Measurements from ENCODE around the gene AP5S1. TPM values are rescaled to one million over a fixed set of nuclear protein-coding genes. Genes with fewer than 3 reads are reported as not detected.

Gene AP5S1
- total and polyA plus RNA-seq, 2 of the 13 experiments (the other 11 are each of a cell fraction or from before 2014, with no cell fraction given): 7.9 to 23.2 TPM

DNA sequence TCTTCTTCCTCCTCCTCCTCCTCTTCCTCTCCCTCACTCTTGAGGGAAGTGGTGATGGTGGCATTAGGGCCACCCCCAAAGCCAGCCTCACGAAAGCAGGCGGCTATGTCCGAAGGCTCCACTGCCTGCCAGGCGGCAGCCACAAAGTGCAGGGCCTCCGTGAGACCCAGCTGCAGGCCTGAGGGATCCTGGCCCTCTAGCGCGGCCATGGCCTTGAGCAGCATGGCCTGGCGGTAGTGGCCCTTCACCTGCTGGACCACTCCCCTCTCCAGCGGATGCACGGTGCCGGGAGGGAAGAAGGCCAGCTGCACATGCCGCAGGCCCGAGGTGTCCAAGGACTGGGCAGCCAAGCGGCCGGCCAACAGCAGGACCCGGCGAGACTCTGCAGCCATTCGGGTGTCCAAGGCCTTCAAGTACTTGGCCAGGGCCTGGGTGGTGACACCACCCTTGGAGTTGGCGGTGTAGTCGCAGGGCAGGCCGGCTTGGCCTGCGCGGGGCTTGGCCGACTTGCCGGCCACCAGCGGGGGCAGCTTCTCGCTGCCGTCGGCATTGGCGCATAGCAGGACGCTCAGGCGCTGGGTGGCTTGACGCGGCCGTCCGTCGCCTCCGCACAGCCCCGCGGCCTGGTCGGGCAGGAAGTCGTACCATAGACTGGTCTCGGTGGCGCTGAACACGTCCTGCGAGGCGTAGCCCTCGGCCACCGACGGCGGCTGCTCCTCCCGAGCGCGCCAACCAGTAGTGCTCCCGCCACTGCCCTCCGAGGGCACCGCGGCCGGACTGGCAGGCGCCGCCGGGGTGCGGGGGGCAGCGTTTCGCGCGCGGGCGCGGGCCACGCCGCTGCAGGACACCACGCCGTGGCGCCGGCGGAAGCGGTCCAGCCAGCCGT, 34.9 kb upstream of the AP5S1 start (continued):
- TF ChIP-seq, protein P1, sequence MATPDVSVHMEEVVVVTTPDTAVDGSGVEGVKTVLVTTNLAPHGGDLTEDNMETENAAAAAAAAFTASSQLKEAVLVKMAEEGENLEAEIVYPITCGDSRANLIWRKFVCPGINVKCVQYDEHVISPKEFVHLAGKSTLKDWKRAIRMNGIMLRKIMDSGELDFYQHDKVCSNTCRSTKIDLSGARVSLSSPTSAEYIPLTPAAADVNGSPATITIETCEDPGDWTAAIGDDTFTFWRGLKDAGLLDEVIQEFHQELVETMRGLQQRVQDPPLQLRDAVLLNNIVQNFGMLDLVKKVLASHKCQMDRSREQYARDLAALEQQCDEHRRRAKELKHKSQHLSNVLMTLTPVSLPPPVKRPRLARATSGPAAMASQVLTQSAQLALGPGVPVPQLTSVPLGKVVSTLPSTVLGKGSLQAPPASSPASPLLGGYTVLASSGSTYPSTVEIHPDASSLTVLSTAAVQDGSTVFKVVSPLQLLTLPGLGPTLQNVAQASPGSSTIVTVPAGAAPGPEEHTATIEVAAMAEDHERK (CRISPR knock-in tag; IDR thresholded peaks at IDR 0.05; ENCODE audit: low read depth): no peak
- TF ChIP-seq, protein P2, sequence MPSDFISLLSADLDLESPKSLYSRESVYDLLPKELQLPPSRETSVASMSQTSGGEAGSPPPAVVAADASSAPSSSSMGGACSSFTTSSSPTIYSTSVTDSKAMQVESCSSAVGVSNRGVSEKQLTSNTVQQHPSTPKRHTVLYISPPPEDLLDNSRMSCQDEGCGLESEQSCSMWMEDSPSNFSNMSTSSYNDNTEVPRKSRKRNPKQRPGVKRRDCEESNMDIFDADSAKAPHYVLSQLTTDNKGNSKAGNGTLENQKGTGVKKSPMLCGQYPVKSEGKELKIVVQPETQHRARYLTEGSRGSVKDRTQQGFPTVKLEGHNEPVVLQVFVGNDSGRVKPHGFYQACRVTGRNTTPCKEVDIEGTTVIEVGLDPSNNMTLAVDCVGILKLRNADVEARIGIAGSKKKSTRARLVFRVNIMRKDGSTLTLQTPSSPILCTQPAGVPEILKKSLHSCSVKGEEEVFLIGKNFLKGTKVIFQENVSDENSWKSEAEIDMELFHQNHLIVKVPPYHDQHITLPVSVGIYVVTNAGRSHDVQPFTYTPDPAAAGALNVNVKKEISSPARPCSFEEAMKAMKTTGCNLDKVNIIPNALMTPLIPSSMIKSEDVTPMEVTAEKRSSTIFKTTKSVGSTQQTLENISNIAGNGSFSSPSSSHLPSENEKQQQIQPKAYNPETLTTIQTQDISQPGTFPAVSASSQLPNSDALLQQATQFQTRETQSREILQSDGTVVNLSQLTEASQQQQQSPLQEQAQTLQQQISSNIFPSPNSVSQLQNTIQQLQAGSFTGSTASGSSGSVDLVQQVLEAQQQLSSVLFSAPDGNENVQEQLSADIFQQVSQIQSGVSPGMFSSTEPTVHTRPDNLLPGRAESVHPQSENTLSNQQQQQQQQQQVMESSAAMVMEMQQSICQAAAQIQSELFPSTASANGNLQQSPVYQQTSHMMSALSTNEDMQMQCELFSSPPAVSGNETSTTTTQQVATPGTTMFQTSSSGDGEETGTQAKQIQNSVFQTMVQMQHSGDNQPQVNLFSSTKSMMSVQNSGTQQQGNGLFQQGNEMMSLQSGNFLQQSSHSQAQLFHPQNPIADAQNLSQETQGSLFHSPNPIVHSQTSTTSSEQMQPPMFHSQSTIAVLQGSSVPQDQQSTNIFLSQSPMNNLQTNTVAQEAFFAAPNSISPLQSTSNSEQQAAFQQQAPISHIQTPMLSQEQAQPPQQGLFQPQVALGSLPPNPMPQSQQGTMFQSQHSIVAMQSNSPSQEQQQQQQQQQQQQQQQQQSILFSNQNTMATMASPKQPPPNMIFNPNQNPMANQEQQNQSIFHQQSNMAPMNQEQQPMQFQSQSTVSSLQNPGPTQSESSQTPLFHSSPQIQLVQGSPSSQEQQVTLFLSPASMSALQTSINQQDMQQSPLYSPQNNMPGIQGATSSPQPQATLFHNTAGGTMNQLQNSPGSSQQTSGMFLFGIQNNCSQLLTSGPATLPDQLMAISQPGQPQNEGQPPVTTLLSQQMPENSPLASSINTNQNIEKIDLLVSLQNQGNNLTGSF (CRISPR knock-in tag; IDR thresholded peaks at IDR 0.05): no peak; the same call in 1 of the 2 replicates
- peak; percentile 45; the same call in 1 of the 2 replicates for TF ChIP-seq MYC (CRISPR knock-in tag; IDR thresholded peaks at IDR 0.05; ENCODE audit: borderline replicate concordance)
- TF ChIP-seq ZNF296 (CRISPR knock-in tag; conservative IDR thresholded peaks at IDR 0.05): peak; percentile 81
- TF ChIP-seq, protein P3, sequence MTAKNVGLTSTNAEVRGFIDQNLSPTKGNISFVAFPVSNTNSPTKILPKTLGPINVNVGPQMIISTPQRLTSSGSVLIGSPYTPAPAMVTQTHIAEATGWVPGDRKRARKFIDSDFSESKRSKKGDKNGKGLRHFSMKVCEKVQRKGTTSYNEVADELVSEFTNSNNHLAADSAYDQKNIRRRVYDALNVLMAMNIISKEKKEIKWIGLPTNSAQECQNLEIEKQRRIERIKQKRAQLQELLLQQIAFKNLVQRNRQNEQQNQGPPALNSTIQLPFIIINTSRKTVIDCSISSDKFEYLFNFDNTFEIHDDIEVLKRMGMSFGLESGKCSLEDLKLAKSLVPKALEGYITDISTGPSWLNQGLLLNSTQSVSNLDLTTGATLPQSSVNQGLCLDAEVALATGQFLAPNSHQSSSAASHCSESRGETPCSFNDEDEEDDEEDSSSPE (CRISPR knock-in tag; IDR thresholded peaks at IDR 0.05): 0 out of 2 replicates have a peak, but pooled peaks have one; percentile 32
- TF ChIP-seq XRCC5 (optimal IDR thresholded peaks at IDR 0.05; ENCODE audit: low read length): no peak
- no peak; the same call in 1 of the 2 replicates for TF ChIP-seq DNMT1 (CRISPR knock-in tag; IDR thresholded peaks at IDR 0.05)
- peak; percentile 41; the same call in 1 of the 2 replicates for TF ChIP-seq RXRA (CRISPR knock-in tag; IDR thresholded peaks at IDR 0.05)
- no peak for TF ChIP-seq HNRNPH1 (optimal IDR thresholded peaks at IDR 0.05; ENCODE audit: low read depth, low read length)
- TF ChIP-seq, protein P4, sequence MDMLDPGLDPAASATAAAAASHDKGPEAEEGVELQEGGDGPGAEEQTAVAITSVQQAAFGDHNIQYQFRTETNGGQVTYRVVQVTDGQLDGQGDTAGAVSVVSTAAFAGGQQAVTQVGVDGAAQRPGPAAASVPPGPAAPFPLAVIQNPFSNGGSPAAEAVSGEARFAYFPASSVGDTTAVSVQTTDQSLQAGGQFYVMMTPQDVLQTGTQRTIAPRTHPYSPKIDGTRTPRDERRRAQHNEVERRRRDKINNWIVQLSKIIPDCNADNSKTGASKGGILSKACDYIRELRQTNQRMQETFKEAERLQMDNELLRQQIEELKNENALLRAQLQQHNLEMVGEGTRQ (IDR thresholded peaks at IDR 0.05; ENCODE audit: low read depth, low read length): no peak
- TF ChIP-seq, protein P4 (CRISPR knock-in tag; IDR thresholded peaks at IDR 0.05; ENCODE audit: borderline replicate concordance): no peak
- 0 out of 2 replicates have a peak, but pooled peaks have one; percentile 28 for TF ChIP-seq GATAD1 (CRISPR knock-in tag; IDR thresholded peaks at IDR 0.05)
- no peak for TF ChIP-seq SMAD9 (CRISPR knock-in tag; IDR thresholded peaks at IDR 0.05)
- TF ChIP-seq NR3C1 (CRISPR knock-in tag; IDR thresholded peaks at IDR 0.05): no peak
- peak; percentile 26; the same call in 1 of the 2 replicates for TF ChIP-seq RNF2 (conservative IDR thresholded peaks at IDR 0.05; ENCODE audit: low read depth)
- TF ChIP-seq ZNF138 (CRISPR knock-in tag; IDR thresholded peaks at IDR 0.05; ENCODE audit: low read depth): no peak
- TF ChIP-seq ZNF563 (CRISPR knock-in tag; IDR thresholded peaks at IDR 0.05): 0 out of 2 replicates have a peak, but pooled peaks have one; percentile 51
- no peak for TF ChIP-seq IKZF4 (CRISPR knock-in tag; IDR thresholded peaks at IDR 0.05; ENCODE audit: borderline replicate concordance, low read depth, not compliant biosample characterization)

Data from HepG2 (cell line).